Nucleus accumbens (tissue), 56 donors: ENCODE data around the gene SNAI3.

ENCODE experiments used
- DNase-seq, 56 donors: peaks; one replicate each; lab custom pipeline; 2025; lab: John Stamatoyannopoulos, UW

Gene SNAI3

DNA sequence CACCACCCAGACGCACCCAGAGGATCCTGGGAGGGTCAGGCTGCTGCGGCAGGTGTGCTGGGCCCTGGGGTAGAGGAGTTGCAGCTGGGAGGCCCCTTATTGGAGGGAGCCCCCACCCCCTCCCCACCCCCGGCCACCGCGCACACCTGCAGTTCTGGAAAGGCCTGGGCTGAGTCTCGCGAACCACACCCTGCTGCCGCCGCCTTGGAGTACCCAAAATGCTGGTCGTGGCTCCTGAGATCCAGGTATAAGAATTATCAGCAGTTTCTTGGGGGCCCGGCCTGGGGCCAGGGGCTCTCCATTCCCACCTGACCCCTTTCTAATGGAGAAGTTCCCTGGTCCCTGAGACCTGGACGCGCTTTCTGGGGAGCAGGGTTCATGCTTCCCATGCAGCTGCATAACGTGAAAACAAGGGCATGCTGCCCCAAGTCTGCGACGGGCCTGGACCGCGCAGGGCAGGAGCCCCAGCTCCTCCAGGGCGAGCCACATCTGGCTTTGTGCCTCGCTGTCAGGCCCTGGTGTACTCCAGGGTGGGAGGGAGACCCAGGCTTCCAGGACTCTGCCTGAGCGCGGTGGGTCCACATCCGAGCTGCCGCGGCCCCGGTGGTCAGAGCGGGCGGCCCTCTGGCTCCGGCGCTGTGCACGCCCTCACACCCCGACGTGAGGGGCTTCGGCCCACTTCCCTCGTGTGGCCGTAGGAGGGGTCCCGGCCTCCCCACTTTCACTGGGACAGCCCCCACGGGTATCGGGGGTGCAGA, 7.3 kb upstream of the SNAI3 start:
- no peak for DNase-seq

DNA sequence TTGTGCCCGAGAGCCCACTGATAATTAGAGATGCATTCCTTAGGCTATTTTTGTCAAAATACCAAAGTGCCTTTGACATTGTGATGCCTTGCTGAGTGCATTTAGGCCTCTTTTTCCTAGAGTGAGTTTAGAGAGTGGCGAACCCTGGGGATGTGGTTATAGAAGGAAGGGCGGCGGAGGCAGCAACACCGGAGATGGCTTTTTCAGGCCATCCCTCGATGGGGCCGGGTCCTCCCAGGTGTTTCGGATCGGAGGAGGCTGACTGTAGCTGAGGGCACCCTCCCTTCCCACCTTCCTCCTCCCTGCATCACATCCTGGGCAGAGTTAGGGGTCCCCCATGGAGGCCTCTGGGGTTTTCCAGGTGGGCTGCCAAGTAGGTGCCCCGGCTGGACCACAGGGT, 6.6 kb upstream of the SNAI3 start:
- no peak for DNase-seq

DNA sequence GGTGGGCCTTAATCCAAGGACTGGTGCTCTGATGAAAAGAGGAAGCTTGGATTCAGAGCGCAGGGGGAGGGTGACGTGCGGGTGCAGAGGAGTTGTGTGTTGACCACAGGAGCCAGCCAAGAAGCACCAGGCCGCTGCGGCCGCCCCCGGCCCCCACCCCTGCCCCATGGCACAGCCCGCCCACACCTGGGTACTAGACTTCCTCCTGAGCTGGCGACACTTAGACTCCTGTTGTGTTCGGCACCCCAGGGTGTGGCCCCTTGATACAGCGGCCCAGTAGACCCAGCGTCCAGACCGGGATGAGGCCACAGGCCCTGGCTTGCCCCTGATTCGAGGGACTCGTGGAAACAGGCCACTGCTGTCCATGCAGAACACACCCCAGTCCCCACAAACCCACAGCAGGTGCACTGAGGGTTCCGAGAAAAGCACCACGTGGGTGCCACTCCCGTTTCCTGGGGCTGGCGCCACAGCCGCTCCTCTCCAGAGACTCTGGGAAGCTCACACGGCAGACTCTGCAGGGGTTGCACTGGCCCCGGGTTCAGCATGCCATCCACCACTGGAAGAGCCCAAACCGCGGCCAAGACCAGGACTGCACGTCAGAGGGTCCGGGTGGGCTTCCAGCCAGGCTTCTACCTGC, 5.7 kb upstream of the SNAI3 start:
- peak in 12 of 56 donors; percentile 3 to 58 (median 20) for DNase-seq

DNA sequence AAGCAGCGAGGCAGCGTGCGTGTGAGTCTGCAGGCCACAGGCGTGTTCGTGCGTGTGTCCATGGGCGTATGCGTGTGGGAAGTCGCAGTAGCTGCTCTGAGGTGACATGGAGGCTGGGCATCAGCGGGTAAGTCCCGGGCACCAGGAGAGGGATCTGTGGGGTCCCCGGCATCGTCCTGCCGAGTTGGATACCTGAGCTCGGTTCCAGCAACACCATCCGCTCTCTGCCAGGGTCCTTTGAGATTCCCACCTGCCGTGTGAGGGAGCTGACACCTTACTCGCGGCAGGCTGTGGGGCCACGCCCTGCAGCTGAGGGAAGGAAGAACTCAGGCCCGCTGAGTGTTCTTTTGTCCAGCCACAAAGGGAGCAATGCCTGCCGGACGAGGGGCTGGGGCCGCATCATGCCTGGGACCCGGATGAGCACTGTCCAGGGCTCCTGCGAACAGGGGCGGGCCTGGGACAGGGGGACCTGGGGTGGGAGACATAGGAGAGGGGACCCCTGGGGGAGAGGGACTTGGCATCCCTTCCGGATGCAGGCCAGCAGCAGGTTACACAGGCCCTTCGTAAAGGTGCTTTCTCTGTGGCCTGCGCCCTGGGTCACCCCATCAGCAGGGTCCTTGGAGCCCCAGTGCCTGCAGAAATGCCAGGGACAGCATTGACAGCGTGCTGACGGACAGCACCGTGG, 5.0 kb upstream of the SNAI3 start:
- DNase-seq: no peak

DNA sequence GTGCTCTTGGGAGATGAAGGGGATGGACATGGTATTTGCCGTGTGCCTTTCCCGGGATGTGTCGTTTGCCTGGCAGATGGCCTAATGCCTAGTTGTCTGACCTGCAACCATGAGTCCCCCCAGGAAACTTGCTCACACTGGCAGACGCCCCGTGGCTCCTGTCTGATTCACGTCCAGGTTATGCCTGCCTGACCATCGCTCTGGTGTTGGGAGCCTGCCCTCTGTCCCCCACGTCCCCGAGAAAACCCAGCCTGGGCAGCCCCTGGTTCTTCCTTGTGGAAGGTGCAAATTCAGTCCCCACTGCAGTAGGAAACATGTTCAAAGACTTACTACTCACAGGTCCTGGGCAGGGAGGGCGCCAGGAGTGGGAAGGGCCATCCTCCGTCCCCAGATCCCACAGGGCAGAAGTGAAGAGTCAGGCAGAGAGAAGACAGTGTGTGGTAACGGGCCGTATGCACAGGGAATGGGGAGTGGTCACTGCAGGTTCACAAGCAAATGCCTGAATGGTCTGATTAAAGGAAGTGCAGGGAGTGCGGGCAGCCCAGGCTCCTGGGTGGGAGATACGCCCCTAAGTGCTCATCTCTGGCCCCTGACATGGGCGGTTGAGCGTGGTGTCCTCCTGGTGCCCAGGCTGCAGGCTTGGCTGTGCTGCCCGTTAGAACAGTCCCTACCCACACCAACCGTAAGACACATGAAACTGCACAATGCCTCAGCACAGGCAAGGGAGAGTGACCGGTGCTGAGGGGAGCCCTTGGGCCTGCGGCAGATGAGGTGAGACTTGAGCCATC, 4.2 kb upstream of the SNAI3 start:
- no peak for DNase-seq

DNA sequence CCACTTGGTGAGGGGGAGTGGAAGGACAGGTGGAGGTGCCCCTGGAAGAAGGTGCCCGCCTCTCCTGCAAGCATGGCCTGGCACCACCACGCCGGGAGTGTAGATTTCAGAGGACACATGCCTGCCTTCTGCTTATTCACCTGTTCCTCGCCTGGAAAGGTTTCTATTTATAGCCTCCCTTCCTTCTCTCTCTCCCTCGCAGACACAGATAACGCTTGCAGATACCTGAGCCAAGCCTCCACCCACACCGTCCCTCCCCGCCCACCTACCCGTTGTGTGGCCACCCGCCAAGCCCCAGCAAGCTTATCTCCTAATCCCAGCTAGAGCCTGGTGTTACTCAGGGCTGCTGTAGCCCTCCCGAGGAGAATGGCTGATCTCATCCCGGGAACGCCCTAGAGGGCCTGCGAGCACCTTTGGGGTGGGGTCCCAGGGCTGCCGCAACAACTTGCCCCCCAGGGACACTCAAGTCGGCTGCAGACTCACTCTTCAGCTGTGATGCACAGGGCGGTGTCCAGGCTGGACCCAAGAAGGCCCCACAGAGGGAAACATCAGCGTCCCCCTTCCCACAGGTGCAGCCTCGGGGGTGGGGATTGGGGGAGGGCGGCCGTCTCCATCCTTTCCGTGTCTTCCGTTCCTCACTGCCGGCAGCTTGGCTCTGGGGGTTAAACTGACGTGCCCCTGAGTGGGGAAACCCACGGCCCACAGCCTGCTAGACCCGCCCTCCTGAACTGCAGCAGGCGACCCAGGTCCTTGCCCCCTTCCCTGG, 1.9 kb upstream of the SNAI3 start:
- peak in 9 of 56 donors; percentile 7 to 66 (median 39) for DNase-seq

DNA sequence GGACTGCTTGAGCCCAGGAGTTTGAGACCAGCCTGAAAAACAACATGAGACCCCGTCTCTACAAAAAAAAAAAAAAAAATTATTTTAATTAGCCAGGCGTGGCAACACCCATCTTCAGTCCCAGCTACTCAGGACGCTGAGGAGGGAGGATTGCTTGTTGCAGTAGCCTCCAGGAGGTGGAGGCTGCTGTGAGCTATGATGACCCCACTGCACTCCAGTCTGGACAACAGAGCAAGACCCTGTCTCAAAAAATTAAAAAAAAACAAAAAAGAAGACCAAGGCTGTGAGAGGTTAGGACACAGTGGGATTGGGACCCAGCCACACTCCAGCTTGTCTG, 1.3 kb upstream of the SNAI3 start:
- DNase-seq: no peak

DNA sequence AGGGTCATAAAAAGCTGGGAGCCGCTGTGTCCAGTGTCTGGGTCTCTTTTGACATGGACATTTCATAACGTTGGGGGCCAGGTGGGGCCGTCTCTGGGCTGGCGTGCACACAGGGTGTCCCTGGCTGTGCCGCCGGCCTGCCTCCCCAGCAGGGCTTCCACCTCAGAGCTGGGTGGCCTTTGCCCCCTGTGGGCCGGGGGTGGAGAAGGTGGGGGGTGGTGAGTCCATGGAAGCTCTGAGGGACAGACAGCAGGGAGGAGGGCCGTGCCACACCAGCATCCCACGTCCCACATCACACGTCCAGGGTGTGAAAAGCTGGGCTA, 908 bp upstream of the SNAI3 start:
- DNase-seq: no peak

DNA sequence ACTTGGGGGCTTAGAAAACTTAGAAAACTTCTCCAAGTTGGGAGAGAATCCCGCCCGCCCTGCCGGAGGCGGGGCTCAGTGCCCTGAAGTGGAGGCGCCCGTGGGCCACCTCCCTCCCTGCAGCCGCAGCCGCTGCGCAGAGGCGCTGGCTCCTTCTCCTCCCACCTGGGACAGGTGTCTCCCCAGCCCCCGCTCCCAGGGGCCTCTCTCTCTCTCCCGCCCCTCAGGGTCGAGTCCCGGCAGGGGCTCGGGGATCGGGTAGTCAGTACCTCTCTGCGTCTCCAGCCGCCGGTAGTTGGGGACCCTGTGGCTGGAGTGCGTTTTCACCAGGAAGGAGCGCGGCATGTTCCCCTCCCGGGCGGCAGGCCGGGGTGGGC, 257 bp downstream of the SNAI3 start:
- peak in 8 of 56 donors; percentile 25 to 49 (median 41) for DNase-seq

DNA sequence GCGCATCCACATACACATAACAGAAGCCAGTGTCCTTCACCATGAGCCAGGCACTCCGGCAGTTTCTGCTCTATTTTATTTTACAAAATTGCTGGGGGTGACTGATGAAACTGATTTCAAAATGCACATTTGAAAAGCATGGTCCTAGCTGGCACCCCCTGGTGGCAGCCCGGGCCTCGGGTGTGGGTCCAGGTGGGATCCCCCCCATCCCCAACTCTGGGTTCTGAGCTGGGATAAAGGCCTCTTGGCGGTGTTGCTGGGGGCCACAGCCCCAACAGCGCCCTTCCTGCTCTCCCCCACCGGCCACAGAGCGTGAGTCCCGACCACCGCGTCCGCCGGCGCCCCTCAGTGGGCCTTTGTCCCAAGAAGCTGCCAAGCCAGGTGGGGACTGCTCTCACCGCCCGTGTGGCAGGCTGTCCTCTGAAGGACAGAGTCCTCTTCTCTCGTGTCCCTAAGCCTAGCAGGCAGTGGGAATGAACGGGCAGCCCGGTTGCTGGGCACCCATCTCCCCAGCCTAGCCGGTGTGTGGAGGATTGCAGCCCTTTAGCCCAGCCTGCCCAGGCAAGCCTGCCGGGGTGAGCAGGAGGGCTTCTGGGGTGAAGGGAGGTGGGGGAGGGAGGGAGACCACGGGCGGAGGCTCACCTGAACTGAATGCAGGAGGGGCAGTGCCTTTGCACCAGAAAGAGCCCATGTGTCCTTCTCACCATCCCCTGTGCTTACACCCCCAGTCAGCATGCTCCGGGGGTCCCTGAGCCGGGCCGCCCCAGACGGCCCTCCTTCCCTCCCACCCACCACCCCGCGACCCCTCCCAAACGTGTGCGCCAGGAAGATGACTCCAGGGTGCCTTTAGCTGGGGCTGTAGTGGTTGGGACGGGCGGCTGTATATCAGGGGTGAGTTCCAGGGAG, 898 bp downstream of the SNAI3 start:
- peak in 6 of 56 donors; percentile 5 to 35 (median 18) for DNase-seq

DNA sequence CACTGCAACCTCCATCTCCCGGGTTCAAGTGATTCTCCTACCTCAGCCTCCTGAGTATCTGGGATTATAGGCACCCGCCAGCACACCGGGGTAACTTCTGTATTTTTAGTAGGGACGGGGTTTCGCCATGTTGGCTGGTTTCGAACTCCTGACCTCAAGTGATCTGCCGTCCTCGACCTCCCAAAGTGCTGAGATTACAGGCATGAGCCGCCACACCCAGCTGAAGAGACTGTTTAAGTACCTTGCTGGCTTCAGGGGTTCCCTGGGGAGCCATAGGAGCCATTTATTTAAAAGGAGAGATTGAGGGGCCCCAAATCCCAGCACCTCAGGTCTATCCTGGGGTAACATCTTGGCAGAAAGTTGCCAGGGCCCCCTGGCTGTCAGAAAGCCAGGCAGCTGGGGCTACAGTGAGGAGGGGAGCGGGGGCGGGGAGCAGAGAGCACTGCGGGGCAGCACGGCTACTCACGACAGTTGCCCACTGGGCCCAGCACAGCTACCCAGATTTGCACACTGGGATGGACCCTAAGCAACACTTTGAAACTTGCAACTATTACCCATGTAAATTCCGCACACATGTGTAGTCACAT, 1.6 kb downstream of the SNAI3 start:
- DNase-seq: no peak

DNA sequence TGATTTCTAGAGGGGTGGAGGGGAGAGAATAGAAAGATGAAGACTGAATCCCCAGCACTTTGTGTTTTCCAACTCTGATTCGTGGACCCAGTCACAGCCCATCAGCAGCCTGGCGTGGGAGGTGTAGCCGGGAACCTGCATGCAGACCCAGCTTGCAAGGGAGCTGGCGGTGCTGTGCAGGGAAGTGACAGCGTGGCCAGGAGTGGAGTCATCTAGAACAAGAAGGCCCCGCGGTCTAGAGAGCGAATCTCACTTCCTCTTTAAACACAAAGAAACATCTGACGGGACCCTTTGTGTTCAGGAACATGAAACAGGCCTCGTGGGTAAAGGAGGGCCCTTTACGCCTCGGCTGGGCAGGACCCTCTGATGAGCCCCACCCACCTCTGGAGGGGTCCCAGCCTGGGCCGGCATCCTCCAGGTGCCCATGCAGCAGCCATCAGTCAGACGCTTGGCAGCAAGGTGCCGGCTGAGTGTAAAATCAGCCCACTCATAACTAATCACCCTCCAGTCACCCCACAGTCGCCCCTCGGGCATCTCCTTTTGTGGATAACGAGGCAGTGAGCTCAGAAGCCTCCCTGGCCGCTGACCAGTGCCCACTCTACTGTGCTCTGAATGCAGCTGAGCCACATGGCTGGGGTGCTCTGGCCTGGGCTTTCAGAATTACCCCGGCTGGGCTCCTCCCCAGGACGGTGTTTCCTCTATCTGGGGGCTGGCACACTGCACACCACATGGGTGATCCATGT, 4.4 kb downstream of the SNAI3 start:
- peak in 31 of 56 donors; percentile 8 to 68 (median 41) for DNase-seq

DNA sequence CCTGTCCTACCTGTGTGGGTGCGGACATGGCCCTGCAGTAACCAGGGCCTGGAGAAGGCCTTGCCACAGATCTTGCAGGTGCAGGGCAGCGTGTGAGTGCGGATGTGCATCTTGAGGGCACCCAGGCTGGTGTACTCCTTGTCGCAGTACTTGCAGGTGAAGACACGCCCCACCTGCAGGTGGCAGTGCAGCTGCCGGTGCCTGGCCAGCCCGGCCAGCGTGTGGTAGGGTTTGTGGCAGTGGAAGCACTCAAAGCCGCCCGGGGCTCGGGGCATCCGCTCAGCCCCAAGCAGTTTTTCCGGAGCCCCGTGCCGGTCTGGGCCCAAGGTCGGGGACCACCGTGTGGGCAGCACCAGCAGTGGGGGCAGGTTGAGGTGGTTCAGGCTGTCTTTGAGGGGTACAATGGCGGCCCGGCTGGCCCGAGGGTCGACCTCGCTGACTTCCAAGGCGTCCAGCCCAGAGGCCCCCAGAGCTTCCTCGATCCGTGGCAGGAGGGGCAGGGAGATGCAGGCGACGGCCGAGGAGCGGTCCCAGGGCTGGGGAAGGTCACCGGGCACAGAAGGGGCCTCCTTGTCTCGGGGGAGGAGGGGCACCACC, 5.1 kb downstream of the SNAI3 start:
- no peak for DNase-seq

DNA sequence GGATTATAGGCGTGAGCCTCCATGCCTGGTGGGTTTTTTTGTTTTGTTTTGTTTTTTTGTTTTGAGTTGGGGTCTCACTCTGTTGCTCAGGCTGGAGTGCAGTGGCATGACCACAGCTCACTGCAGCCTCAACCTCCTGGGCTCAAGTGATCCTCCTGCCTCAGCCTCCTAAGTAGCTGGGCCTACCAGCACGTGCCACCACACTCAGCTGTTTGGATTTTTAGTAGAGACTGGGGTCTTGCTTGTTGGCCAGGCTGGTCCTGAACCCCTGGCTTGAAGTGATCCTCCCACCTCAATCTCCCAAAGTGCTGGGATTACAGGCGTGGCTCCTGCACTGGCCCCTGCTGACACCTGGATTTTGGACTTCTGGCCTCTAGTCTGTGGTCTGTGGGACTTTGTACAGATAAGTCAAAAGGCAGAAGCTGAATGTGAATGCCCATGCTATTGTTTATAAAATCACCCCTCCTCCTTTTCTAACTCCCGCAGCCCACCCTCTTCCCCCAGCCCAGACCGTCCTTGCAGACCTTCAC, 5.7 kb downstream of the SNAI3 start:
- no peak for DNase-seq

DNA sequence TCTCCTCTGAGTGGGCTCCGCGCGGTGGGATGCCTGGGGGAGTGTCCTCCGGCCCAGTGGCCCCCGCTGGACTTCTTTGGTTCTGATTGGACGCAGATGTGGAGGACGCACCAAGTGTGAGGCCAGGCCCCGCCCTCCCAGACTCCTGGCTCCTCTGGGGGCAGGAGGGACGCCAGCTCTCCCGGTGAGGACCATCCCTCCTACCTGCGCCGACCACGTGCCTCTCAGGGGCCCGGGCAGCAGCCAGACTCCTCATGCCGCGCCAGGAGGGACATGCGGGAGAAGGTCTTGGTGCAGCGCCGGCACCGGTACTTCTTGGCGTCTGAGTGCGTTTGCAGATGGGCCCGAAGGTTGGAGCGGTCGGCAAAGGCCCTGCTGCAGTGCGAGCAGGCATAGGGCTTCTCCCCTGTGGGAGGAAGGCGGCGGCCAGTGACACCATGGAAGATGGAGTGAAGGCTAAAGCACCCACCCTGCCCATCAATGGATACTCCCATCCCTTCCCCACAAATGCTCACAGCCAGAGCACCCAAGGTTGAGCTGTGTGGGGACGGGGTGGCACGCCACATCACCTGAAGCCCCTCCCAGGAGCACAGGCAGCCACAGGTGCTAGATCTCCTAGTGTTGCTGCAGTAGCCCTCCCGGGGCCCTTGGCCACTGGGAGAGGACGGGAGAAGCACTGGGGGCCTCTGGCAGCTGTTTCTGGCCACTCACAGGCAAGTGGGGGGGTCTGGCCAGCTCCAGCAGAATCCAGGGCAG, 7.9 kb downstream of the SNAI3 start:
- no peak for DNase-seq

DNA sequence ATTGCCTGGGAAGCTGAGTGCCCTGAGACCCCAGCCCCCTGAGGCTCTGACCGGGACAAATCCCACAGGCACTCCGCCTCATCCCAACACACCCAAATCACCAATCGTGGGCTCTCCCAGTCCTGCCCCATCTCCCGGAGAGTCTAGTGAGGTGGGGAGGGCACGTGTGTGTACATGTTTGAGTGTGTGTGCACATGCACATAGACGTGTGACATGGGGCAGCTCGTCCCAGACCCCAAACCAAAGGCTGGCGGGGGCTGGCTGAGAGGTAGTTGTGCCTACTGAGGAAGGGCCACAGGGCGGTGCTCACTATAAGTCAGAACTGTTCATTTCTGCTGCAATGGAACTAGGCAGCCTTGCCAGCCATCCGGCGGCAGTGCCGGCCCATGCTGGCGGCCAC, 8.6 kb downstream of the SNAI3 start:
- no peak for DNase-seq
